SK-N-SH treated with all-trans-retinoic acid at 6 μM for 48 hours (cell line): ENCODE measurements around the gene BAIAP2L1.

Experiments
- ARNTL ChIP-seq: fragments of 450-650 bp; formaldehyde crosslinking; IDR thresholded peaks from 2 replicates; pipeline ENCODE4 v1.5.0; 2020; ENCODE audit warnings: low read depth, mild to moderate bottlenecking, moderate library complexity, borderline replicate concordance
- ISL1 ChIP-seq: fragments of 250-450 bp; sonication (Bioruptor Pico); IDR thresholded peaks from 2 replicates; pipeline ENCODE4 v2.1.2; 2022; ENCODE audit warnings: mild to moderate bottlenecking, moderate library complexity
- OSR1 ChIP-seq: fragments of 250-450 bp; sonication (Bioruptor Pico); IDR thresholded peaks from 2 replicates; pipeline ENCODE4 v1.8.0; 2022; ENCODE audit warnings: moderate library complexity, mild to moderate bottlenecking, inconsistent platforms
- RARB ChIP-seq: fragments of 250-450 bp; sonication (Bioruptor Pico); IDR thresholded peaks from 2 replicates; pipeline ENCODE4 v1.8.0; 2021; ENCODE audit warnings: mild to moderate bottlenecking, moderate library complexity
- TF ChIP-seq, protein P1 (sequence below): fragments of 250-450 bp; sonication (Bioruptor Pico); IDR thresholded peaks from 2 replicates; pipeline ENCODE4 v1.8.0; 2020; ENCODE audit warnings: mild to moderate bottlenecking, moderate library complexity, borderline replicate concordance

DNA sequence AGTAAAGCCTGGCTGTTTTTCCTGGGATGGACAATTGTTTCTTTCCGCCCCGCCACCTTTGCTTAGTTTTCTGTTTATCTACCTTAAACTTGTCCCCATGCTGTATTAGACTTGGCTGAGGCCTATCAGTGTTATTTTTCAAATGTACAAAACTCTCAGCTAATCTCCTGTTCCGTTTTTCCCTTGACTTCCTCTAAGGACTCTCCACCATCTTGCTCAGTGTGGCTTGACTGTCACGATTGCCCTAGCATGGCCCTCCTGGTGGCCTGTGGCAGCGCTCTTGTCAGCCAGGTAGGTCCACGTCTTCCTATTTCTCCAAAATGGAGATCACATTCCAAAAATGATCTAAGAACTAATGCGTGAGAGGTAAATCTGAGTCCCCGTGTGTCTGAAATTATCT, 36.7 kb downstream of the BAIAP2L1 start:
- no peak for TF ChIP-seq OSR1 (CRISPR knock-in tag)
- TF ChIP-seq, protein P1, sequence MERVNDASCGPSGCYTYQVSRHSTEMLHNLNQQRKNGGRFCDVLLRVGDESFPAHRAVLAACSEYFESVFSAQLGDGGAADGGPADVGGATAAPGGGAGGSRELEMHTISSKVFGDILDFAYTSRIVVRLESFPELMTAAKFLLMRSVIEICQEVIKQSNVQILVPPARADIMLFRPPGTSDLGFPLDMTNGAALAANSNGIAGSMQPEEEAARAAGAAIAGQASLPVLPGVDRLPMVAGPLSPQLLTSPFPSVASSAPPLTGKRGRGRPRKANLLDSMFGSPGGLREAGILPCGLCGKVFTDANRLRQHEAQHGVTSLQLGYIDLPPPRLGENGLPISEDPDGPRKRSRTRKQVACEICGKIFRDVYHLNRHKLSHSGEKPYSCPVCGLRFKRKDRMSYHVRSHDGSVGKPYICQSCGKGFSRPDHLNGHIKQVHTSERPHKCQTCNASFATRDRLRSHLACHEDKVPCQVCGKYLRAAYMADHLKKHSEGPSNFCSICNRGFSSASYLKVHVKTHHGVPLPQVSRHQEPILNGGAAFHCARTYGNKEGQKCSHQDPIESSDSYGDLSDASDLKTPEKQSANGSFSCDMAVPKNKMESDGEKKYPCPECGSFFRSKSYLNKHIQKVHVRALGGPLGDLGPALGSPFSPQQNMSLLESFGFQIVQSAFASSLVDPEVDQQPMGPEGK (CRISPR knock-in tag), result no peak
- no peak for TF ChIP-seq RARB (CRISPR knock-in tag)
- no peak for TF ChIP-seq ISL1 (CRISPR knock-in tag)
- TF ChIP-seq ARNTL (CRISPR knock-in tag), result no peak
